ENCODE results near the gene IGFL3.
"Not testable (repeated sequence)": the region's sequence is repeated elsewhere in the genome, so short reads cannot be mapped to it uniquely, and the experiment has no call there.

Gene IGFL3

DNA sequence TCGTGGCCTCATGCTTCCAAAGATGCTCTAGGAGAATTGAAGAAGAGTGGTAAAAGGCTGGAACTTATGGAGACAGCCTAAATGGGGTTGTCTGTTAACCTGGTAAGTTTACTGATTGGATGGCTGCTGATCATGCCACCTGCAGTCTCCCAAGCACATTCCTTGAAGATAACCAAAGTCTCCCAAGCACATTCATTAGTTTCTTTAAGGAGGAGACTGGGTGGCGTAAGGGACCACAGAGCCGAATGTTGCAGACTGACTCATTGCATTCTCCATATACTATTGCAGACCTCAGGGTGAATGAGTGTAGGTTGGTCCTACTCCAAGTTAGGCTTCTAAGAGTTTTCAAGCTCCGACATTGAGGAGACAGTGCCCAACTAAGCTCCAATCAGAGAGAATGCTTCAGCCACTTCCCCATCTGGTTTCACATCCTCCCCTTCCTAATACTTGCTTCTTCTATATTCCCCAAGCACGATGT, at the start of gene IGFL3:
Gene IGFL3, minus strand, starts transcription at position 51 of the 478 bp plus-strand sequence. Its CDS starts 39 bp downstream, at position 12.
- FAIRE-seq: no peak

- FAIRE-seq: no peak
Observed at GRCh38 chr19:46173886-46174480, 49.5 kb upstream of the IGFL3 start.

- FAIRE-seq: no peak
Observed at GRCh38 chr19:46162731-46163130, 38.2 kb upstream of the IGFL3 start.

DNA sequence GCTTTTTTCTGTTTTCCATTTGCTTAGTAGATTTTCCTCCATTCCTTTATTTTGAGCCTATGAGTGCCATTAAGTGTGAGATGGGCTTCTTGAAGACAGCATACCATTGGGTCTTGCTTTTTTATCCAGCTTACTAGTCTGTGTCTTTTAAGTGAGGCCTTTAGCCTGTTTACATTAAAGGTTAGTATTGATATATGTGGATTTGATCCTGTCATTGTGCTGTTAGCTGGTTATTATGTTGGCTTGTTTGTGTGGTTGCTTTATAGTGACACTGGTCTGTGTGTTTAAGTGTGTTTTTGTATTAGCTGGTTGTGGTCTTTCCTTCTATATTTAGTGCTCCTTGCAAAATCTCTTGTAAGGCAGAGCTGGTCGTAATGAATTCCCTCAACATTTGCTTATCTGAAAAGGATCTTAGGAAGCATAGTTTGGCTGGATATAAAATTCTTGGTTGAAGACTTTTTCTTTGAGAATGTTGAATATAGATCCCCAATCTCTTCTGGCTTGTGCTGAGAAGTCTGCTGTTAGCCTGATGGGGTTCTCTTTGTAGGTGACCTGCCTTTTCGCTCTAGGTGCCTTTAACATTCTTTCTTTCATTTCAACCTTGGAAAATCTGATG, 37.3 kb upstream of the IGFL3 start:
- not testable (repeated sequence) for FAIRE-seq

DNA sequence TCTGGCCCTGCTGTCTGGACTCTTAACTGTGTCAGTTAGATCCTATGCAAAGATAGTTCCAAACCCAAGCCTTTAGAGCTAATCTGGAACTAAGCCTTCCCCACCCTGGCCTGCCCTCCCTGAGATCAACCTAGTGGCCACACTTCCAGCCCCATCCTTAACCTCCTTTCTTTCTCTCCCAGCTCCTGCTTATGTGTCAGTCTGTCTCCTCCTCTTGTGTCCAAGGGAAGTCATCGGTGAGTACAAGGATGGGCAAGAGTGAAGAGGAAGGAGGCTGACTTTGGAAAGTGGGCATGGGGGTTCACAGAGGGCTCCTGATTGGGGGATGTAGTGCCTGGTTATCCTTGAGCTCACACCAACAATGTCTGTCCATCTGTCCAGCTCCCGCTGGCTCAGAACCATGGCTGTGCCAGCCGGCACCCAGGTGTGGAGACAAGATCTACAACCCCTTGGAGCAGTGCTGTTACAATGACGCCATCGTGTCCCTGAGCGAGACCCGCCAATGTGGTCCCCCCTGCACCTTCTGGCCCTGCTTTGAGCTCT, 35.8 kb upstream of the IGFL3 start:
- no peak for FAIRE-seq

- FAIRE-seq: no peak
Observed at GRCh38 chr19:46159418-46160232, 35.1 kb upstream of the IGFL3 start.

DNA sequence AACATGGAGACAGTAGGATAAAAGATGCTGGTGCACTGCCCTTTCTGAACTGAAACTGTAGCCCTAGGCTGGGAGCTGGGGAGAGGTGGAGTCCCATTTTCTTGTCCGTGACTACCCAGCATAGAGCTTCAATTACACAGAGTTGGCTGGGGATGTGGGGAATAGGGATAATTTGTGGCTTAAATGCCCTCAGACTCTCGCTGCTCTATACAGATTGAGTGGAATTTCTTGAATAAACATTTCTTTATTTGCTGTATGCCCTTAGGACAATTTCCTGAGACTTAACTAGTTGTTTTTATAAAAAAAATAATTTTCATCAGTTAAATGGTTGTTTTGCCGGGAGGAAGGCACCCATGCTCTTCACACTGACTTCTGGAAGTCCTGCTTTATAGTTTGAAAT, 30.7 kb upstream of the IGFL3 start:
- FAIRE-seq: no peak

- no peak for FAIRE-seq
Observed at GRCh38 chr19:46150606-46151005, 26.1 kb upstream of the IGFL3 start.

GRCh38 chr19:46147791-46148288, 23.4 kb upstream of the IGFL3 start, which contains the start of gene IGFL2:
Gene IGFL2, plus strand, starts transcription at chr19:46148238. Its CDS starts 41 bp downstream, at chr19:46148279.
- FAIRE-seq: no peak

GRCh38 chr19:46147166-46147740, 22.8 kb upstream of the IGFL3 start:
- FAIRE-seq: no peak

DNA sequence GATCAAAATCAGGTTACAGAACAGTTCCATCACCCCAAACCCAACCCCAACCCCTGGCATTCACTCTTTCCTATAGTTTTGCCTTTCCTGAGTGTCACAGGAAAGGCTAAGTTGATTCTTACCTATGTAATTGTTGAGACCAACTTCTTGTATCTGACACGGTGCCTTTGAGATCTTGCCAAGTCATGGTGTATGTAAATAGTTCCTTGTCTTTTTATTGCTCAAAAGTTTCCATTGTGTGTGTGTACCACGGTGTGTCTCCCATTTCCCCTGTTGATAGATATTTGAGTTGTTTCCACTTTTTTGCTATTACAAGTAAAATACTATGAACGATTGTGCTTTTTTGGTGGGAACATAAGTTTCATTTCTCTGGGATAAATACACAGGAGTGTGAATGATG, 20.3 kb upstream of the IGFL3 start:
- FAIRE-seq: no peak

- no peak for FAIRE-seq
Observed at GRCh38 chr19:46142294-46142693, 17.8 kb upstream of the IGFL3 start.

DNA sequence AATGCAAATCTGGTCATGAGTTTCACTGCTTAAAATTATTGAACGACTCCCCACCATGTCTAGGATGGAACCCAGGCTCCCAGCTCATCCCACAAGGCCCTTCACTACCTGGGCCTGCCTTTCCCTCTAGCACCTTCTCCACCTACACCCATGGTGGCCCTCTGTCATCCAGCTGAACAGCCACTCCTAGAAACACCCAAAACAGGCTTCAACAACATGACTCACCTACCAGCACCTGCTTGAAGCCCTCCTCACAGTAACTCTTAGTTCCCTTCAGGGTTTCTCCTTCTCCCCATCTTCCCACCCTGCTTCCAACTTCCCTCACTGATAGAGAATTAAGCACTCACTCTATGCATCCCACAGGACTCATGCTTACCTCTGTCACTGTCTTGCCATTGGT, 16.9 kb upstream of the IGFL3 start:
- no peak for FAIRE-seq

DNA sequence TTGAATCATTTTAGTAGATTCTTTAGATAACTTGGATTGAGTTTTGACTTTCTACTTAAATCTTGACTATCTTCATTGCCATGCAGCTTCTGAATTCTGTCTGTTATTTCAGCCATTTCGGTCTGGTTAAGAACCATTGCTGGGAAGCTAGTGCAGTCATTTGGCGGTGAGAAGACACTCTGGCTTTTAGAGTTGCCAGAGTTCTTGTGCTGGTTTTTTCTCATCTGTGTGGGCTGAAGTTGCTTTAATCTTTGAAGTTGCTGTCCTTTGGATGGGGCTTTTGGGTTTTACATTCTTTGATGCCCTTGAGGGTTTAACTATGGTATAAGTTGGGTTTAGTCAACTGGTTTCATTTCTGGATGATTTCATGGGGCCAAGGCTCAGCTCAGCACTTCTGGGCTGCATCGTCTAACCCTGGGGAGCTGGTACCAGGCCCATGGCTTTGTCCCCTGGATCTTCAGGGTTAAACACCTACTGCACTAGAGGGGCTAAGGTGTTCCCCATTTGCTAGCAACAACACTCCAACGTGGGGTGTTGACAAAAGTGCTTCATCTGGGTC, 13.5 kb upstream of the IGFL3 start:
- no peak for FAIRE-seq

DNA sequence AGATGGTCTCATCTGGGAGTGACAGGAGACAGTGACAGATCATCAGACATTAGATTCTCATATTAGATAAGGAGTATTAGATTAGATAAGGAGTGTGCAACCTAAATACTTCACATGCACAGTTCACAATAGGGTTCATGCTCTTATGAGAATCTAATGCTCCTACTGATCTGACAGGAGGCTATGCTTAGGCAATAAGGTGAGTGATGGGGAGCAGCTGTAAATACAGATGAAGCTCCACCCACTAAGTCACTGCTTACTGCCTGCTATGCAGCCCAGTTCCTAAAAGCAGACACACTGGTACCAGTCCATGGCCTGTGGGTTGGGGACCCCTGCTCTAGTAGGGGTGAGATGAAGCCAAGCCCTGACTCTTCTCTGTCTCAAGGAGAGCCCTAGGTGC, 10.0 kb upstream of the IGFL3 start:
- no peak for FAIRE-seq

GRCh38 chr19:46133777-46134241, 9.3 kb upstream of the IGFL3 start:
- peak; percentile 33 for FAIRE-seq

DNA sequence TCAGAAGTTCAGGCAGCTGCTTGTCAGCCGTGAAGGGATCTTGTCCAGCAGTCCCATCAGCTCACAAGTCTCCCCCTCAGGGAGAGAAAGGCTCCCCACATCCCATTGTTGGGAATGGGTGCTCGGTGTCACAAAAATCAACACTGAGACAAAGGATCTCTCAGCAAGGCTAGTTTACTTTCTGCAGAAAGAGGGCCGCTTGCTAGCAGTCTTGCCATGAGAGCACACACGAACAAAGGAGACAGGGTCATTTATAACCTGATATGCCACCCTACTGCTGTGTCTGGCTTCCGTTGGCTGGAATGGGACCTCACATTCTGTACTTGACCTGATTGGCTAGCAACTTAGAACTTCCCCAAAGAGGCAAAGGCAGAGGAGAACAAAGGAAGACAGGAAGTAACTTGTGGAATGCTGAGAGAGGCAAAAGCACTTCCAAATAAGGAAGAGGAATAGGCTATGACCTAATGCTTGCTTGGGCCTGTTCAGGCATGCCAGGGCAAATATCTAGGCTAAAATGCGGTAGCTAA, 8.7 kb upstream of the IGFL3 start:
- peak; percentile 98 for FAIRE-seq

GRCh38 chr19:46132508-46133100, 8.1 kb upstream of the IGFL3 start:
- no peak for FAIRE-seq

DNA sequence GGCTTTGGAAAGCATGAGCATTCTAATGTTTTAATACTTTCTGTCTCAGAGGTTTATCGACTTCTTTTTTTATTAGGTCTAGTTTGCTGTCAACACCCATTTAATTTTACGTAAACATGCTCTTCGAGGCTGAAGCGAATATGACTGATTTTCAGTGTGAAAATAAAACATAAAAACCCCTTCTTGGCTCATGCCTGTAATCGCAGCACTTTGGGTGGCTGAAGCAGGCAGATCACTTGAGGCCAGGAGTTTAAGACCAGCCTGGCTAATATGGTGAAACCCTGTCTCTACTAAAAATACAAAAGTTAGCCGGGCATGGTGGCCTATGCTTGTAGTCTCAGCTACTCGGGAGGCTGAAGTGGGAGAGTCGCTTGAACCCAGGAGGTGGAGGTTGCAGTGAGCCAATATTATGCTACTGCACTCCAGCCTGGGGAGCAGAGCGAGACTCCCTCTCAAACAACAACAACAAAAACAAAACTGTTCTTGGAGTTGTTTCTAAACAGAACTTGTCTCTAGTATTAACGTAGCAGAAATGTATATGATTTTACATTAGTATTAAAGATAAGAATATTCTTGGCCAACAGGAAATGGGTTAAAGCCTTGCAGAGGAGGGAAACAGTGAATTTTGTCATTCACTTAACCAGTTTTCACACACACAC, 7.1 kb upstream of the IGFL3 start:
- no peak for FAIRE-seq

DNA sequence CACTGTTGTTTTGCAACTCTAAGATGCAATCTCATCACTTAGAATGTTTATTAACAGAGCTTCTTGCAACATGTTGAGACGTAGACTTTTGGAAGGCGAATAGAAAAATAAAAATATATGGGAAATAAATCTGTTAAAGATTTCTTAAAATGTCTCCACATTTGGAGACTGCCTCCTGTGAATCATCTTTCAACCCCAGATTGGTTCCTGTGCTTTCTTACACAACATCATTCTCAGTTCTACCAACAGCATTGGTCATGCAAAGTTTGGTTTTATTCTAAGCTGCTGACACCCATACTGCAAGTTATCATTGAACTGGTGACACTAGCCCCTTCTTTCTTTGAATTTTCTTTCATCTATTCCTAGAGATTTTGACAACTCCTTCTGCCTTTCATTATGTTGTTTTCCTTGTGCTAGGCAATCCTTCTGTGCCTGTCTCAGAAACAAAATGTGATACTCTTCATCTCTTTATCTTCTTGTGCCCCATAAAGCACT, 1.6 kb upstream of the IGFL3 start:
- FAIRE-seq: no peak

DNA sequence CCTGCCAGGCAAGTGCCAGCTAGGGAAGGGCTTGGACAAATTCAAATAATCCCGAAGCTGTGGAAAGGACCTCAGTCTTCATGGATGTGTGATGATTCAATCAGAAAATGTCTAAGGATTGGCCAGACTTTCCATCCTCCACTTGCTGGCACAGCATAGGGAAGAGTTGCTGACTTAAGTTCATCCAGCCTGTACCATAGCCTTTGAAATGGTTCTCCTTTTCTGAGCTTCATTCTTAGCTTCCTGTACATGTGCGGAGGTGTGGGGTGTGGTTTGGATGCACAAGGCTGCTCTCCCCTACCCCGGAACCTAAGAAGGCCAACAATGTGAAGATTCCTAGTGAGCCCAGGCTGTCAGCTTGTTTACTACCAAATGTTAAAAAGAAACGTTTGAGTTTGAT, 959 bp upstream of the IGFL3 start:
- no peak for FAIRE-seq
